Stomach (tissue), 4 donors: ENCODE results near the gene DUT.

ENCODE experiments used
- CTCF ChIP-seq, 7 experiments: fragments of 450-650 bp in 4 of 7; fragments of 200-600 bp in 3 of 7; sonication (generic) in 3 of 7; IDR thresholded peaks; one replicate each; pipeline ENCODE4 v1.5.1; 2016 to 2019; ENCODE audit warnings: antibody characterized with exemption in 7 of 7, control low read depth in 2 of 7, mild to moderate bottlenecking in 1 of 7
- POLR2A ChIP-seq, 4 donors: fragments of 450-650 bp; IDR thresholded peaks; one replicate each; pipeline ENCODE4 v1.6.1; 2016; ENCODE audit warnings: antibody characterized with exemption in 4 of 4, control low read depth in 2 of 4, mild to moderate bottlenecking in 1 of 4, moderate library complexity in 1 of 4

- no peak for TF ChIP-seq CTCF (IDR thresholded peaks at IDR 0.05)
- no peak for TF ChIP-seq POLR2A (IDR thresholded peaks at IDR 0.05)
These were observed 60.7 kb downstream of the DUT start for GRCh38 chr15:48391950-48392349.
